Stimulated activated CD4-positive, alpha-beta T cell treated with anti-CD3 and anti-CD28 coated beads, Interleukin-4, amount 100 ng/mL, for 24 hours (primary cell): ENCODE results near the gene SERPINA3.

Experiments used
- DNase-seq: peaks from one replicate; pipeline ENCODE4 v3.0.0-alpha.2; 2020

SERPINA3 gene

GRCh38 chr14:94614802-94615201 lies 2.6 kb downstream of the SERPINA3 start:
- DNase-seq = no peak

DNA sequence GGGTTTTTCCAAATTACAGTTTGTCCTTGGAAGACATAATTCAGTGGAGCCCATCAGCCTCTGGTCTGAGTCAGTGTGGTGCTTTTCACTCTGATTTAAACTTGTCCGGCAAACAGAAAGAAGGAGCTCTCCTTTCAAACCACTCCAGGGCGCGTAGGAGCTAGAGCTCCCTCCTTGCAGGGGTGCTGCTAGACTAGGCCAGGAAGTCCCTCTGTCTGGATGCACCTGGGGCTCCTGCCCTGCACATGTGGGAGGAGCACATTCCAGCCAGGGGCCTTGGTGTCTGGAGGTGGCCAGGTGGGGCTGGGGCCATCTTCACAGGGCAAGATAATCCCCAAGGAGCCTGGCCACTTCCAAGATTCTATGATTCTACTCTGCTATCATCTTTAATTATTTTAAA lies 3.1 kb downstream of the SERPINA3 start:
- DNase-seq = no peak

GRCh38 chr14:94615823-94616570 lies 3.8 kb downstream of the SERPINA3 start:
- no peak for DNase-seq

- no peak for DNase-seq
These were observed 5.3 kb downstream of the SERPINA3 start for GRCh38 chr14:94617366-94617941.

GRCh38 chr14:94617988-94618822 lies 6.0 kb downstream of the SERPINA3 start:
- DNase-seq = no peak

GRCh38 chr14:94619297-94619696 lies 7.1 kb downstream of the SERPINA3 start:
- DNase-seq = no peak

DNA sequence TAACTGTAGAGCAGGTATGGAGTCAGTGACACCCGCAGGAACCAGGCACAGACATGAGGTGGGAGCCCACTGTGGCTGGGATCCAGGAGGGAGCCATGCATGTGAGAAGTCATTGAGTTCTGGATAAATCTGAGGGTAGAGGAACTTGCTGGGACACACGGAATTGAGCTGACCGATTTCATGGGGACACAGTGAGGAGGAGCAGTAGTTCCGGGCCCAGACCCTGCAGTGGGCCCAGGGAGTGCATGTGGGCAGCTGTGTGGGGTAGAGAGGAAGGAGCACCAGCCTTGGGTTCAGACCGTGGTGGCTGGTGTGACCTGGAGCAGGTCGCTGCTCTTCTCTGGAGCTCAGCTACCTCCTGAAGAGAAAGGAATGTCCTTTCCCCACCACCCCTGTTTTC lies 8.4 kb downstream of the SERPINA3 start:
- DNase-seq = no peak

DNA sequence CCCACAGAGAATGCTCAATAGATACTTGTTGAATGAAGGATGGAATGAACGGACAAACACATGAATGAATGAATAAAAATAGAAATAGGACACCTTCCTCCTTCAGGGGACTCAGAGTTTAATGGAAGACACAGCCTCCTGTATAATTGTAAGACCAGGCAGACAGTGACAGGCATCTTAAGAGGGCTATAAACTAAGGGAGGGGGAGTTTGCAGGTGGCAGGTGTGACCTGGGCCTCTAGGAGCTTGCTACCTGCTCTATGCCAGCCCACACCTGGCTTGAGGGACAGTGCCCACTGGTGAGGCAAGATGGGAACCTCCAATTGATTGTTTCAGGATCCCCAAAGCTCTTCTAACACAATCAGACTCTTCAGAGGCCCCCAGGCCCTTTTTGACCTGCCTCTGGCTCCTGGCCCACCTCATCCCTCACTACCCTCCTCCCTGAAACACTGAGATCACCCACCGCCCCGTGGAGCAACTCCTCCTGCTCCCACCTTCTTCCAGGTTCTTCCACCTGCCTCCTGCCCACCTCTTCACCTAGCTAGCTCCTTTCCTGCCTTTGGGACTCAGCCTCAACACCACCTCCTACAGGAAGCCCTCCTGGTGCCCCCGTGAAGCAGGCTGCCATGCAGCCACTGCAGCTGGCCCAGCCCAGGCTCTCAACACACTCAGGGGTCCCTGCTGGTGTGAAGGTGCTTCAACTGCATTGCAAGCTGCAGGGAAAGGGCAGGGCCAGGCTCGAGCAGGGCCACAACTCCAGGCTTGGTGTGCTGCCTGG lies 9.4 kb downstream of the SERPINA3 start:
- no peak for DNase-seq

DNA sequence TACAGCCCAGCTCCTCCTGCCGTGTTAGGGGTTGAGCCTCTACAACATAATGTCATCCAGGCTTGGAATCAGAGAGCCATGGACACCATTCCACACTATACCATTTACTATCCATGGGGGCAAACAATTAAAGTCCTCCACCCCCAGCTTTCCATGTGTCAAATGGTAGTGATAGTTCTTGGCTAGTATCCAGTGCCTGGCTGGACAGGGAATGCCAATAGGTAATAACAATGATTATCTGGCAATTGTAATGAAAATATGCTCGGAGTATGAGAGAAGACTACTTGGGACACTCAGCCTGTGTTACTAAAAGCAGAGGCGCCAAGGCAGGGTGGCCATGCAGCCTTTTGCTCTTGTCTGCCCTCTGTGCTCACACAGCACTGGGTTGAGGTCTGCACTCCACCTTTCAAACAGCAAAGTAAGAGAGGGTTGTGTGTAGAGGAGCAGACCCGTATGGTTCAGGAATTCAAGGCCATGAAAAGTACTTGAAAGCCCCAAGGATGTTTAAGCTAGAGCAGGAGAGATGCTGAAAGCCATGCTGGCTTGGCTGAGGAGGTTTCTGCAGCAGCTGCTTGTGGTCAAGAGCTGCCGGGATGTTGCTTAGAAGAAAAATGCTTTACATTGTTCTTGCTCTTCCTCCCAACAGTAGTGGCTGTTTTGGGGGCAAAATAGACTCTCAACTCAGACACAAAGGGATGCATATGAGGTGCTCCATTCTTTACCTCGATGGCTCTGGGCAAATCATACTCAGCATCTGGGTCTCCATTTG lies 10.6 kb downstream of the SERPINA3 start:
- no peak for DNase-seq

GRCh38 chr14:94623422-94623809 lies 11.2 kb downstream of the SERPINA3 start:
- no peak for DNase-seq

GRCh38 chr14:94623856-94624499 lies 11.8 kb downstream of the SERPINA3 start:
- DNase-seq = no peak

GRCh38 chr14:94624537-94625352 lies 12.6 kb downstream of the SERPINA3 start:
- no peak for DNase-seq

DNA sequence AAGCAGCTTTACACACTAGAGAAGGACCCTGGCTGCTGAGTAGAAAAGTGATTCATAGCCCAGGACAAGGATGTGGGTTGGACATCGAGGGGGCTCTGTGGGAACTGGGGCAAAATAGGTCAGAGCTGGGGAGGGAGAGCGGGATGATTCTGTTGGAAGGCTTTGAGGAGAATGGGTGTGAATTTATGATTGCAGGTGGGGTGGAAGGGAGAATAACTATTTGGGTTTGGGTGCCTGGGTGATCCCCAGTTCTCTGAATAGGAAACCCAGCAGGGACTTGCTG lies 13.1 kb downstream of the SERPINA3 start:
- DNase-seq = no peak

DNA sequence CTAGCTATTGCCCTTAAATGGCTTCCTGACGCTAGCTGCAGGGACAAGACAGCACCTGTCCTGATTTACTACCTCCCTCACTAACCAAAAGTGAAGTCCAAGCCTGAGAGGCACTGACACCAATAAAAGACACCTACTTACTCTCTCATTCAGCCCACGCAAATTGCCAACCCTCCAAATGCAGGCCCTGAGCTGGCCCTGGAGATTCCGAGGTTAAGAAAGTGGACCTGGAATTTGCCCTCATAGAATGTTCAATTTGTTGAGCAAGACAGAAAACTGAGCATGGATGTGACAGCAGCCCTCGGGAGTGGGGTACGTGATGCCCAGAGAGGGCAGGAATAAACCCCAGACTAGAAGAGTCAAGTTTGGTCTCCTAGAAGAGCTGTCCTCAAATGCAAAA lies 16.4 kb downstream of the SERPINA3 start:
- DNase-seq = no peak

- no peak for DNase-seq
These were observed 18.2 kb downstream of the SERPINA3 start for GRCh38 chr14:94630396-94630795.

DNA sequence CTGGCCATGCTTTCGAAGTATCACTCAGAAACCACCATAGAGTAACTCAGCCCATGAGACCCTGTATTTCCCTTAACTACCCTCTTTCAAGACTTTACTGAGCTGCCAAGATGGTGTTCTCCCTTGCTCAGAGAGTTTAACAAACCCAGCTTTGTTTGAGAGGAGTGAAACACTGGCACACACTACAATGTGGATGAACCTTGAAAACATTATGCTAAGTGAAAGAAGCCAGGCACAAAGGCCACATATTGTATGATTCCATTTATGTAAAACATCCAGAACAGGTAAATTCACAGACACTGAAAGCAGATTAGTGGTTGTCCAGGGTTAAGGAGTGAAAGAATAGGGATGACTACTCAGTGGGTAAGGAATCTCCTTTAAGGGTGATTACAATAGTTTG lies 18.9 kb downstream of the SERPINA3 start:
- DNase-seq = no peak

DNA sequence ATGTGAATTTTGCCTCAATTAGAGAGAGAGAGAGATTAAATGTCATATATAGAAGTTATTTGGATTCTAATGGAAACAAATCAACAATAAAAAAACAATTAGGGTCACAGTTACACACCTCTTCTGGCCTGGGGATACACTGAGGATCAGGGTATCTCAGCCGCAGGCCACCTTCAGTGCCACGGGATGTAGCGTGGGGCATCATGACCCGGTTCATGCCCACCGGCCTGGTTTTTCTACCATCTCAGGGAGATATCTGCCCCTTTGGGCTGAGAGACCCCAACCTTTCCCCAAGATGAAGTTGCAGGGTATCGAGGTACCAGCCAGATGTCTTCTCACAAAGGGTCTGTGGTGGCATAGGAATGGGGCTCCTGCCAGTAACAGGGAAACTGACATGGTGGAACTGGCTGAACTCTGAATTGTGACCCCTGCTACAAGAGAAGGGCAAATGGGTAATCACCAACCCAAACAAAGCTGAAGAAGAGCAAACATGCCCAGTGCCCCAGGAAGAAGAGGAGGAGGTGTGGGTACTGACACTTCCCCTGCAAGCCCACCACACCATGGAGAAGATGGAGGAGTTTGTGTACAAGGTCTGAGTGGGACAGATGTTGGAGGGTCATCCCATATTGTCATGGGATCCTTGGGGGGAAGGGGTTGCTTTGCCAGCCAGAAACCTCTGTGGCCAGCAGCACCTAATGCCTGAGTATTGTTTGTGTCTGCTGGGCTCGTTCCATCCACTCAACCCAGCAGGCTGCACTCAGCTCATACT lies 19.5 kb downstream of the SERPINA3 start:
- no peak for DNase-seq

- no peak for DNase-seq
These were observed 20.1 kb downstream of the SERPINA3 start for GRCh38 chr14:94632305-94632590.

DNA sequence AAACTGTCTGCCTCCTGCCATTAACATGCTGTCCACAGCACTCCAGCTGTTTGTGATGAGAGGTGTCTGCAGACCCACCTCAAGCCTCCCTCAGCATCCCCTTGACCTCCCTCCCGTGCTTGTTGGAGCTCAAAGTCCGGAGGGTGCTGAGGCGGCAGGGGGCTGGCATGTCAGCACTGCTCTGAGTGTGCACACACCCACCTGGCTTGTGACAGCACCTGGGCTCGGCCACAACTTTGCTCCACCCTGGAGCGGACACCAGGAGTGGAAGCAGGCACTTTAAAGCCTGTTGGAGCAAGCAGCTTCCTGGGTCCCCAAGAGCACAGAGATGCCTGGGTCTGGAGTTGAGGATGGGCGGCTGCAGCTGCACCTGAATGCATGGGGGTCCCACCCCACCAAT lies 20.9 kb downstream of the SERPINA3 start:
- no peak for DNase-seq

DNA sequence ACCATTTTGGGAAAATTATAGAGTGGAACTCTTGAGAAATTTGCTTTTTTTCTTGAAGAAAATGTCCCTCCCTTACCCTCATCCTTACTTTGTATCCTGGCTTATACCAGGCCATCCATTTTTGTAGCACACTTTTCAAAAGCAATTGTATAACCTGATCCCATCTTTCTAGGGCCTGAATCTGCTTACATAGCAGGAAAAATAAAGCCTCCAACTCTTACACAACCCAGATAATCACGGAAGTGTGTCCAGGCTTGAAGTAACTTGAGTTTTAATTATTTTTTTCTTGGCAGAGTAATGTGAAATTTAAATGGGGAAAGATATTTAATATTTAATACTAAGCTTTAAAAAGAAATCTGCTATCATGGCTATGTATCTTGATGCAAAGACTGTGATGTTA lies 23.0 kb downstream of the SERPINA3 start:
- DNase-seq = no peak
